IMR-90 (cell line): ENCODE data around the gene CDK5RAP2.

Experiments used
- BHLHE40 ChIP-seq: fragments of 150-350 bp; IDR thresholded peaks from 2 replicates; pipeline ENCODE4 v1.6.1; 2016; ENCODE audit warnings: mild to moderate bottlenecking, low read depth, low read length
- FOS ChIP-seq: fragments of 150-350 bp; IDR thresholded peaks from 2 replicates; pipeline ENCODE4 v1.6.1; 2016; ENCODE audit warnings: low read depth, low read length
- MAFK ChIP-seq: IDR thresholded peaks from 2 replicates; pipeline ENCODE4 v1.6.1; 2012; ENCODE audit warnings: low read depth, low read length, improper control_type of control experiment
- MAZ ChIP-seq: IDR thresholded peaks from 2 replicates; pipeline ENCODE4 v1.6.1; 2012; ENCODE audit warnings: low read depth, mild to moderate bottlenecking, low read length, improper control_type of control experiment, moderate library complexity, borderline replicate concordance
- MXI1 ChIP-seq: IDR thresholded peaks from 2 replicates; pipeline ENCODE4 v1.6.1; 2012; ENCODE audit warnings: low read depth, mild to moderate bottlenecking, low read length, moderate library complexity, borderline replicate concordance
- NFE2L2 ChIP-seq: fragments of 150-350 bp; IDR thresholded peaks from 2 replicates; pipeline ENCODE4 v1.6.1; 2016; ENCODE audit warnings: low read depth, mild to moderate bottlenecking, low read length
- POLR2A ChIP-seq: IDR thresholded peaks from 2 replicates; pipeline ENCODE4 v1.6.1; 2012; ENCODE audit warnings: mild to moderate bottlenecking, low read depth, low read length
- RAD21 ChIP-seq: IDR thresholded peaks from 2 replicates; pipeline ENCODE4 v1.6.1; 2012; ENCODE audit warnings: low read length, improper control_type of control experiment
- RCOR1 ChIP-seq: IDR thresholded peaks from 2 replicates; pipeline ENCODE4 v1.6.1; 2012; ENCODE audit warnings: mild to moderate bottlenecking, low read length, improper control_type of control experiment; ENCODE audit not compliant: insufficient replicate concordance
- RFX5 ChIP-seq: IDR thresholded peaks from 2 replicates; pipeline ENCODE4 v1.8.0; 2012; ENCODE audit warnings: low read depth, mild to moderate bottlenecking, low read length, moderate library complexity
- SMC3 ChIP-seq: fragments of 150-350 bp; IDR thresholded peaks from 2 replicates; pipeline ENCODE4 v1.6.1; 2016; ENCODE audit warnings: low read depth, mild to moderate bottlenecking, antibody characterized with exemption, low read length, moderate library complexity
- TF ChIP-seq, protein P1 (sequence below): conservative IDR thresholded peaks from 2 replicates; pipeline ENCODE4 v1.5.1; 2012; ENCODE audit warnings: mild to moderate bottlenecking, low read depth, low read length, improper control_type of control experiment
- TF ChIP-seq, protein P2 (sequence below): fragments of 150-350 bp; IDR thresholded peaks from 2 replicates; pipeline ENCODE4 v1.6.1; 2017; ENCODE audit warnings: mild to moderate bottlenecking, antibody characterized with exemption, low read length, low read depth
- TF ChIP-seq, protein P3 (sequence below): fragments of 150-350 bp; IDR thresholded peaks from 2 replicates; pipeline ENCODE4 v1.6.1; 2016; ENCODE audit warnings: low read depth, mild to moderate bottlenecking, low read length, moderate library complexity, borderline replicate concordance

DNA sequence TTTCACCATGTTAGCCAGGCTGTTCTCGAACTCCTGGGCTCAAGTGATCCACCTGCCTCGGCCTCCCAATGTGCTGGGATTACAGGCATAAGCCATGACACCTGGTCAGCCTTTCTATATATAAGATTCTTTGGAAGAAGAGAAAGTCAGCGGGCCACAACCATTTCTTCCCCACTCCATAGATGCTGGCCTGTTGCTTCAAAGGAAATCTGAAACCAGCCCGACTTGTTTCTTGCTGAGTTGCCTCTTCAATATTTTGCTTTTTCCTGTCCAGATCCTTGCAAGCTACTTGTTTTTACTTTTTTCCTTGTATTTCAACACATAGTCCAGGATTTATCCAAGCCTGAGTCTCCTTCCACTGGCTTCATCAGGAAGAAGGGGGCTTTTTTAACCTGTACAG, 219.5 kb downstream of the CDK5RAP2 start:
- TF ChIP-seq FOS (no peak), RAD21 (no peak), MAZ (no peak), POLR2A (no peak), RFX5 (no peak), MXI1 (no peak), BHLHE40 (no peak), MAFK (no peak), SMC3 (no peak), RCOR1 (no peak), NFE2L2 (no peak)
- TF ChIP-seq, protein P1, sequence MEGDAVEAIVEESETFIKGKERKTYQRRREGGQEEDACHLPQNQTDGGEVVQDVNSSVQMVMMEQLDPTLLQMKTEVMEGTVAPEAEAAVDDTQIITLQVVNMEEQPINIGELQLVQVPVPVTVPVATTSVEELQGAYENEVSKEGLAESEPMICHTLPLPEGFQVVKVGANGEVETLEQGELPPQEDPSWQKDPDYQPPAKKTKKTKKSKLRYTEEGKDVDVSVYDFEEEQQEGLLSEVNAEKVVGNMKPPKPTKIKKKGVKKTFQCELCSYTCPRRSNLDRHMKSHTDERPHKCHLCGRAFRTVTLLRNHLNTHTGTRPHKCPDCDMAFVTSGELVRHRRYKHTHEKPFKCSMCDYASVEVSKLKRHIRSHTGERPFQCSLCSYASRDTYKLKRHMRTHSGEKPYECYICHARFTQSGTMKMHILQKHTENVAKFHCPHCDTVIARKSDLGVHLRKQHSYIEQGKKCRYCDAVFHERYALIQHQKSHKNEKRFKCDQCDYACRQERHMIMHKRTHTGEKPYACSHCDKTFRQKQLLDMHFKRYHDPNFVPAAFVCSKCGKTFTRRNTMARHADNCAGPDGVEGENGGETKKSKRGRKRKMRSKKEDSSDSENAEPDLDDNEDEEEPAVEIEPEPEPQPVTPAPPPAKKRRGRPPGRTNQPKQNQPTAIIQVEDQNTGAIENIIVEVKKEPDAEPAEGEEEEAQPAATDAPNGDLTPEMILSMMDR, result no peak
- TF ChIP-seq, protein P2, sequence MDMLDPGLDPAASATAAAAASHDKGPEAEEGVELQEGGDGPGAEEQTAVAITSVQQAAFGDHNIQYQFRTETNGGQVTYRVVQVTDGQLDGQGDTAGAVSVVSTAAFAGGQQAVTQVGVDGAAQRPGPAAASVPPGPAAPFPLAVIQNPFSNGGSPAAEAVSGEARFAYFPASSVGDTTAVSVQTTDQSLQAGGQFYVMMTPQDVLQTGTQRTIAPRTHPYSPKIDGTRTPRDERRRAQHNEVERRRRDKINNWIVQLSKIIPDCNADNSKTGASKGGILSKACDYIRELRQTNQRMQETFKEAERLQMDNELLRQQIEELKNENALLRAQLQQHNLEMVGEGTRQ, result no peak
- TF ChIP-seq, protein P3, sequence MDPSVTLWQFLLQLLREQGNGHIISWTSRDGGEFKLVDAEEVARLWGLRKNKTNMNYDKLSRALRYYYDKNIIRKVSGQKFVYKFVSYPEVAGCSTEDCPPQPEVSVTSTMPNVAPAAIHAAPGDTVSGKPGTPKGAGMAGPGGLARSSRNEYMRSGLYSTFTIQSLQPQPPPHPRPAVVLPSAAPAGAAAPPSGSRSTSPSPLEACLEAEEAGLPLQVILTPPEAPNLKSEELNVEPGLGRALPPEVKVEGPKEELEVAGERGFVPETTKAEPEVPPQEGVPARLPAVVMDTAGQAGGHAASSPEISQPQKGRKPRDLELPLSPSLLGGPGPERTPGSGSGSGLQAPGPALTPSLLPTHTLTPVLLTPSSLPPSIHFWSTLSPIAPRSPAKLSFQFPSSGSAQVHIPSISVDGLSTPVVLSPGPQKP, result no peak
